Measurements from ENCODE around the gene CYP2A7.
"Not testable (repeated sequence)": the region's sequence is repeated elsewhere in the genome, so short reads cannot be mapped to it uniquely, and the experiment has no call there.

DNA sequence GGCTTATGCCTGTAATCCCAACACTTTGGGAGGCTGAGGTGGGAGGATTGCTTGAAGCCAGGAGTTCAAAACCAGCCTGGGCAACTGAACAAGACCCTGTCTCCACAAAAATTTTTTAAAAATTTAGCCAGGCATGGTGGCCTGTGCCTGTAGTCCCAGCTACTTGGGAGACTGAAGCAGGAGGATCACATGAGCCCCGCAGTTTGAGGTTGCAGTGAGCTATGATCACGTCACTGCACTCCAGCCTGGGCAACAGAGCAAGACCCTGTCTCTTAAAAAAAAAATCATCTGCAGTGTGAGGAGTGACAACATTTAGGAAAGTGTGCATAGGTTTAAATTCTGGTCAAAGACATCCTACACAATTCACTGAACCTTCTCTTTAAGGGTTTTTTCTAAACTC, 48.8 kb upstream of the CYP2A7 start:
- not testable (repeated sequence) for TF ChIP-seq POLR2A (IDR thresholded peaks at IDR 0.05; ENCODE audit: low read length); GATA1 (IDR thresholded peaks at IDR 0.05; ENCODE audit: low read depth, low read length)
